HG02981 (cell line): Measurements from ENCODE around the gene KHDRBS1.
"Not testable (repeated sequence)": the region's sequence is repeated elsewhere in the genome, so short reads cannot be mapped to it uniquely, and the experiment has no call there.

Experiments
- ATAC-seq: cut with Tn5 transposase; IDR thresholded peaks from one replicate; pipeline ENCODE4 v1.9.1; 2021; ENCODE audit warnings: mild to moderate bottlenecking, moderate library complexity; ENCODE audit not compliant: unreplicated experiment

The KHDRBS1 gene

DNA sequence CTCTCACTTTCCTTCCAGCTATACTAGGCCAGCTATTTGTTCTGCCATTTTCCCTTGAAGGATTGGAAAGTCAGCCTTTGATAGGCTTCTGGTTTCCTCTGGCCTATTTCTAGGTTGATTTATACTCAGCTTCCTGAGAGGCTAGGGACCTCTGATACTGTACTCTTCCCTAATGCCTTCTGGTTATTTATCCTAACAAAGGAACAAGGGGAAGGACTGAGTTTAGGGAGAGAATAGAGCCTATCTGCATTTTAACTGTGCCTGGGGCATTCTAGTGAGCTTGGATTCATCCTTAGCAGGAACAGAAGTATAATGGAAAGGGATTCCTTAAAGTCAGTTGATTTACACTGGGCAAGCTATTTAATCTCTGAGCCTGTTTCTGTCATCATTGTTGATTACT lies 47.2 kb downstream of the KHDRBS1 start:
- no peak for ATAC-seq

DNA sequence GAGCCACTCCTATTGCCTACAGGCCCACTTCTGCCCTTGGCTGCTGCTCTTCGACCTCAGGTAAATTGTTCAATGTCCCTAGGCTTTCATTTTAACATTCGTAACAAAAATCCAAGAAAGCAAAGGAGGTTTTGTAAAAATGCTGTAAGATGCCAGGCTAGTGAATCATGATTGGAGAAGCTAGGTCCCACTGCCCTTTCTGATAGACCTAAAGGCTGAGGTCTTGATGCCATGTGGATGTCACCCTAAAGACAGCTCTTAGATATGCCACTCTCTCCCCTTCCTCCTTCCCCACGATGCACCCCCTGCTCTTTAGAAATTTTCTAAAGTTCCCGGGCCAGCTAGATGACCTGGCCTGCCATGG lies 49.2 kb downstream of the KHDRBS1 start:
- ATAC-seq, result no peak

DNA sequence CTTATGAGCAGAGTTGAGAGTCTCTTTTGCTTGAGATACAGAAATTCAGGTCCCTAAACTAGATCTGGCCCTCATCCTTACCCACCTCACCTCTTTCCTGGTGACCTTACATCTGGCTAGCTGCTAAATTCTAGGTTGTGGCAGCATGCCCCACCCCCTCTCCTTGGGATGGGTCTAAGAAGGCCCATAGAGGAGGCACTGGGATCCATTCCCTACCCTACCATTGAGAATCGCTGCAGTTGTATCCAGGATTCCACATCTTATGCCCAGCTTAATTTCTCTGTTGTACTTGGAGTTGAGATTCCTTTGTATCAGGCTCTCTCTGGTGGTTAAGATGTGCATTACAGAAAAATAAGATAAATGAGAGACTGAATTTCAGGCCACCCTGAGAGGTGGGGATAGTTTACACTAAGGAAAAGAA lies 49.6 kb downstream of the KHDRBS1 start:
- no peak for ATAC-seq

DNA sequence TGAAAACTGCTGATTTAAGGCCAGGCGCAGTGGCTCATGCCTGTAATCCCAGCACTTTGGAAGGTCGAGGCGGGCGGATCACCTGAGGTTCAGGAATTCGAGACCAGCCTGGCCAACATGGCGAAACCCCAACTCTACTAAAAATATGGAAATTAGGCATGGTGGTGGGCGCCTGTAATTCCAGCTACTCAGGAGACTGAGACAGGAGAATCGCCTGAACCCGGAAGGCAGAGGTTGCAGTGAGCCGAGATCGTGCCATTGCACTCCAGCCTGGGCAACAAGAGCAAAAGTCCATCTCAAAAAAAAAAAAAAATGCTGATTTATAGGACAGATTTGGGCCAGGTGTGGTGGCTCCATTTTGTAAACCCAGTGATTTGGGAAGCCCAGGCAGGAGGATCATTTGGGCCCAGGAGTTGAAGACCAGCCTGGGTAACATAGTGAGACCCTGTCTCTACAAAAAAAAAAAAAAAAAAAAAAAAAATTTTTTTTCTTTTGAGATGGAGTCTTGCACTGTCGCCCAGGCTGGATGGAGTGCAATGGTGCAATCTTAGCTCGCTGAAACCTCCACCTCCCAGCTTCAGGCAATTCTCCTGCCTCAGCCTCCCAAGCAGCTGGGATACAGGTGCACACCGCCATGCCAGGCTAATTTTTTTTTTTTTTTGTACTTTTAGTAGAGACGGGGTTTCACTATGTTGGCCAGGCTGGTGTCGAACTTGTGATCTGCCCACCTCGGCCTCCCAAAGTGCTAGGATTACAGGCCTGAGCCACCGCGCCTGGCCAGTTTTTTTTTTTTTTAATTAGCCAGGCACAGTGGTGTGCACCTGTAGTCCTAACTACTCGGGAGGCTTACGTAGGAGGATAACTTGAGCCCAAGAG lies 52.2 kb downstream of the KHDRBS1 start:
- not testable (repeated sequence) for ATAC-seq

DNA sequence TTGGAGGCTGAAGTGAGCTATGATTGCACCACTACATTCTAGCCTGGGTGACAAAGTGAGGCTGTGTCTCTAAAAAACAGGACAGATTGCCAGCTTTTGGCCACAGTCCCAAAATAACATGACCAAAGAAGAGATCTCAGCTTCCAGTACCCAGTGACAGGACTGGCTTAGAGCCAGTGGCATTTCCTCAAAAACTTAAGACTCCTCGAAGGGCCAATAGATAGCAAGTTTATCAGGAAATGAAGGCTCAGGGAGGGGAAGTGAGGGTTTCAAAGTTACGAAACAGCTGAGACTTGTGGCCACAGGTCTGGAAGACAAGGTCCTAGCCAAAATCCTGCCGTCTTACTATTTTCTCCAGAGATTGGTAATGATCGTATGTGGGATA lies 52.8 kb downstream of the KHDRBS1 start:
- ATAC-seq, result no peak

DNA sequence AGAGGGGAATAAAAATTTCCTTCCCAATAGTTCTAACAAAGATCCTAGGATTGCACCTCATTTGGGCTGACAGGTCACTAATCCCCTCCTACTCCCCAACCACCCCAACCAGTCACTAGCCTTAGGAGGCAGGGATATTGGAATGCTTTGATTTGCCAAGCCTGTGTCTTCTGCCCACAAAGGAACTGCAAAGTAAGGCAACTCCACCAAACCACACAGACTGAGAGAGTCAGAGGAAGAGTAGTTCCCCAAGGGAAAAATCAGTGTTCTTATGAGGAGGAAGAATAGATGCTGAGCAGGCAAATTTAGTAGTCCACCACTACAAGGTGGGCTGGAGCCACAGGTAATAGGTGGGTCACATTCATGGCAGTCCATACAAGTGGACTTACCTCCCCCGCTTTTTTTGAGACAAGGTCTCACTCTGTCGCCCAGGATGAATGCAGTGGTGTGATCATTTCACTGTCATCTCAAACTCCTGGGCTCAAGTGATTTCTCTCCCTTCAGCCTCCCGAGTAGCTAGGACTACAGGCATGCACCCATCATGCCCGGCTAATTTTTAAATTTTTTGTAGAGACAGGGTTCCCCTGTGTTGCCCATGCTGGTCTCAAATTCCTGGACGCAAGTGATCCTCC lies 55.4 kb downstream of the KHDRBS1 start:
- ATAC-seq, result no peak

DNA sequence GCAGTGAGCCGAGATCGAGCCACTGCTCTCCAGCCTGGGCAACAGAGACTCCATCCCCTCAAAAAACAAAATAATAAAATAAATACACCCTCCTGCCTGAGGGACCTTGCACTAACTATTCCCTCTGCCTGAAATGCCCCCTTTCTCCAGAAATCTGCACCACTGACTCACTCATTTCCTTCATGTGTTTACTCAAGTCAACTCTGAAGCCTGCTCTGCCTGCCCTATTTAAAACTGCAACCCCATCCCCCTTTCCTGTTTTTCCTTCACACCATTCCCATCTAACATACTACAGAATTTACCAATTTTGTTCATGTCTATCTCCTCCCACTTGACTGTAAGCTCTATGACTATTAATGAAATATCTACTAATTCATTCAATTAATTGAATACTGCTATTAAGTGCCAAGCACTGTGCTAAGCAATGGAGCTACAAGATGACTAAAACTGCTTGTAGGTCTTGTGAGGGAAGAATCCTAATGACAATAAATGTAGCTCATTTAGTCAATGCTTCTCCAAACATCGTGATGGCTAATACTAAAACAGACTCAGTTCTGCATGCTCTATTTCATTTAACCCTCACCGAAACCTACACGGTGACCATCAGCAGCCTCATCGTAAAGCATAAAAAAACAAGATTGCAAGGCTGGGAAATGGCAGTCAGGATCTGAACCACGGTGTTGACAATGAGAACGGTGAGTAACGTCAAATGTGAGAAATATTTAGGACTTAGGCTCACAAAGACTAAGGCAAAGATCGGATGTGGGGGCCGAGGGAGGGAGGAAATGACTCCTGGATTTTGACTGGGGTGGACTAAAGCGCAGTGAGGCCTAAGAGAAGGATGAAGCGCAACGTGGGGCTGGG lies 58.3 kb downstream of the KHDRBS1 start:
- ATAC-seq, result no peak

DNA sequence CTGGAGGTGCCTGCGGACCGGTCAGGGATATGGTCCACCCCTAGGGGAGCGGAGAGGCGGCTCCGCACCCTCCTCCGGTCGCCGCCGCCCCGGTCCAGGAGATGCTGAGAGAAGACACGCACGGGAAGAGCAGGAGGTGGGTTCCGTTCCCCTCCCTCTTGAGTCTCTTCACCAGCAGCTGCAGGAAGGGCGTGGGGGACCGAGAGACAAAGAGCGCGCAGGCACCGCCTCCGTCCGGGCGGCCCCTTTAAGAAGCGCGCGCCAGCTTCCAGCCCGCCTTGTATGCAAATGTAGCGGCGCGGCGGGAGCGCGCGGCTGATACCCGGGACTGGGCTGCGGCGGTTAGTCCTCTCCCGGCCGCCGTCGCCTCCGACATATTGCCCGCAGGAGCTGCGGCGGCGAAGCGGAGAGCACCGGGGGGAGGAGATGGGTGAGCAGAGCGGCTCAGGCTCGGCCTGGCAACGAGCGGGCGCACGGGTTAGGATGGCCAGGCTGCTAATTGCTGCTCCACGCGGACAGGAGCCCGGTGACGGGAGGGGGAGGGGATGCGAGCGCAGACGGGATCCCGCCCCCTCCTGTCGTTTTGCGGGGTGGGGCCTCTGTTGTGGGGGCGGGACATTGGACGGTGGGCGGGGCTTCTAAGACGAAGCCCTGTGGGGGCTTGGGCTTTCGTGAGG lies 59.1 kb downstream of the KHDRBS1 start, which contains the start of gene TMEM39B:
TSS of gene TMEM39B (plus strand) at position 318 of the 677 bp plus-strand sequence. CDS start at position 427, 109 bp downstream.
- ATAC-seq, result peak; percentile 83

DNA sequence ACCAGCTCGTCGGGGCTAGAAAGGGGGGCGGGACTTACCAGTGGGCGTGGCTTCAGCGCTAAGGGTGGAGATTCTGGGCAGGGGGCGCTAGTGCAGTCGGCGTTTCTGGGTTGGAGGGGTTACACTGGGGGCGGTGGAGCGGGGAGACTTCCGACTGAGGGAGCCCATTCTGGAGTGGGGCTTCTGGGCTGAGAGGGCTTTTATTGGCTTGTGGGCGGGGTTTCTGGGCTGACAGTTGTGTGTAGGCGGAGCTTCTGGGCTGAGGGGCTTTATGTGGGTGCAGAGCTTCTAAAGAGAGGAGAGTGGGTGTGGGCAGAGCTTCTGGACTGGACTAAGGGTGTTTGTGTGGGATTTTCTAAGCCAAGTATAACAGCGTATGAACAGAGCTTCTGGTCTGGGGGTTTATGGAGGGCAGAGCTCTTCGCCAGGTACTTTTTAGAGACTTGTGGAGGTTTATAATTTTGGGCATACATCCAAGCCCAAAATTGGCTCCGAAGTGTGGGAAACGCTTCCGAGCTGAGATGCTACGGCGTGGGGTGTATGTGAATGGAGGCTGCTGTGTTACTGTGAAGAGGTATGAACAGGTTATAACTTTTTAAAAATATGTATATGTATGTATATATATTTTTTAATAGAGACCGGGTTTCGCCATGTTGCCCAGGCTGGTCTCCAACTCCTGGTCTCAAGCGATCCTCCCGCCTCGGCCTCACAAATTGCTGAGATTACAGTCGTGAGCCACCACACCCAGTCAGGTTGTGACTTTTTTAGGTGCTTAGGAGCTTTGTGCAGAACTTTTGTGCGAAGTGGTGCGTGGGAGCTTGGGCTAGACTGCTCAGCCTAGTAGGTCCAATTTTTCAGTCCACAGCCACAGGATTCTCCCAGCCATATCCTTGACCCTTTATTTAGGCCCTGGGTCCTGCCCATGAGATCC lies 59.9 kb downstream of the KHDRBS1 start:
- no peak for ATAC-seq

DNA sequence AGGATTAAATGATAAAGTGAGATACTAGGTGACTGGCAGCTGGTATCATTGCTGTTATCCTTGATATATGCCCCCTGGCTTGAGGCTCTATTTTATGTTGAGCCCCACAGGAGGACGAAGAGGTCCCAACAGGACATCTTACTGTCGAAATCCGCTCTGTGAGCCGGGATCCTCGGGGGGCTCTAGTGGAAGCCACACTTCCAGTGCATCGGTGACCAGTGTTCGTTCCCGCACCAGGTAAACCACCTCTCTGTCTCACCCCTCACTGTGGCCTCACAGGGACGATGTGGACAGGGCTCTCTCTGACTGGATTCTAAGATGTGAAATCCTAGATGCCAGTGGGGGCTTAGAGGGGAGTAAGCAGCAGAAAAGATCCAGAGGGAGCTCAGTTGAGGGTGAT lies 61.2 kb downstream of the KHDRBS1 start:
- no peak for ATAC-seq

DNA sequence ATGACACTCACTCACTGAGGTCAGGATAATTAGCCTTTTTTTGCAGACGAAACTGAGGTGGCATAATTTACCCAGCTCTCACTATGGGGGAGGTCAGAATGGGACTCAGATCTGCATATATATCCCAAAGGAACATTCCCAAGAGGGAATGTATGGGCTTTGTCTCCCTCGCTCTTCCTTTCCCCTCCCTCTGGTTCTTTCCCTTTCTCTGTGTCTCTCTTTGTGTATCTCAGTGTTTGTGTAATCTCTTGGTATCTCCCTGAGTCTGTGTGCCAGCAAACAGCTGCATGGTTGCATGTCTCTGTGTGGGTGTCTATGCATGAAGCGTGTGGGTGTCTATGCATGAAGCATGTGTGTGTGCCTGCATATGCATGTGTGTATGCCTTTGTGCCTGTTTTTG lies 63.8 kb downstream of the KHDRBS1 start:
- no peak for ATAC-seq

DNA sequence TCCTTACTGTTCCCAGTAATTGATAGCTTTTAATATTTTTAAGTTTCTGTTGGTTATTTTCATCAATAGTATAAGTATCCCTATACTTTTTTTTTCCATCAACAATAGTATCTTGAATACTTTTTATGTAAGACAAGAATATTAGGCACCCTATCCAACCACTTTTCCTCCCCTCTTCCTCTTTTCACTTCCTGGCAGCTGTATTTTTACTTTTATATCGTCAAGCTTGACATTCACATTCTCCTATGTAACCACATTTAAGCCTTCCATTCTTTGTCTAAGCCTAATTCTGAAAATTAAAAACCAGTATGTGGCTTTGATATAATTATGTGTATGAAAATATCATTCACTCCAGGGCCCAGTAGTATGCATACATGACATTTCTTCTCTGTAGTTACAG lies 68.4 kb downstream of the KHDRBS1 start:
- ATAC-seq, result no peak

DNA sequence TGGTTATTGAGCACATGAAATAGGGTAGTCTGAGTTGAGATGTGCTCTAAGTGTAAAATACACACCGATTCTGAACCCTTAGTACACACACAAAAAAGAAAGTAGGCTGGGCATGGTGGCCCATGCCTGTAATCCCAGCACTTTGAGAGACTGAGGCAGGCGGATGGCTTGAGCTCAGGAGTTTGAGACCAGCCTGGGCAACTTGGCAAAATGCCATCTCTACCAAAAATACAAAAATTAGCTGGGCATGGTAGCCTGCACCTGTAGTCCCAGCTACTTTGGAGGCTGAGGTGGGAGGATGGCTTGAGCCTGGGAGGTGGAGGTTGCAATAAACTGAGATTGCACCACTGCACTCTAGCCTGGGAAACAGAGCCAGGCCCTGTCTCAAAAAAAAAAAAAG lies 72.7 kb downstream of the KHDRBS1 start:
- not testable (repeated sequence) for ATAC-seq

DNA sequence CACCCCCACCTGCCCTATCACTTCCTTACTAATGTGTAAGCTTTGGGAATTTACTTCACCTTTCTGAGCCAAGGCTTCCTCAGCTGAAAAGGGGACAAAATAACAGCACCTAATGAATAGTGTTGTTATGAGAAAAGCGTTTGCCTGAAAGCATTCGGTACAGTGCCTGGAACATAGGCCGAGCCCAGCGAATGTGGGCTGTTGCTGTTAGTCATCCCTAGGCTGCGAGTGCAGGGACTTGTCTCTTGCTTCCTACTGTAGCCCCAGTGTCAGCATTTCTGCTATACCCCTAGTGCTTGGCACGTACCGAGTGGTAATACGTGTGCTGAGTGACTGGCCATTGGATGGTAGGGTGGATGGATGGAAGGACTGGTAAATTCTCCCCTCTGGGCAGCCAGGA lies 77.5 kb downstream of the KHDRBS1 start:
- no peak for ATAC-seq

DNA sequence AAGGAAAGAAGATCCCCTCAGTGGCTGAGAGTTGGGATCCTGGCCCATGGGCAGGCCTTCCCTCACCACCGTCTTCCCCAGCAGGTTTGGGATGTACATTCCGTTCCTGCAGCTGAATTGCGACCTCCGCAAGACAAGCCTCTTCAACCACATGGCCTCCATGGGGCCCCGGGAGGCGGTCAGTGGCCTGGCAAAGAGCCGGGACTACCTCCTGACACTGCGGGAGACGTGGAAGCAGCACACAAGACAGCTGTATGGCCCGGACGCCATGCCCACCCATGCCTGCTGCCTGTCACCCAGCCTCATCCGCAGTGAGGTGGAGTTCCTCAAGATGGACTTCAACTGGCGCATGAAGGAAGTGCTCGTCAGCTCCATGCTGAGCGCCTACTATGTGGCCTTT lies 77.9 kb downstream of the KHDRBS1 start:
- ATAC-seq, result no peak
